Stomach (tissue), 4 donors: ENCODE measurements around the gene LRMDA.

Experiments
- CTCF ChIP-seq, 7 experiments: fragments of 450-650 bp in 4 of 7; fragments of 200-600 bp in 3 of 7; sonication (generic) in 3 of 7; IDR thresholded peaks; one replicate each; pipeline ENCODE4 v1.5.1; 2016 to 2019; ENCODE audit warnings: antibody characterized with exemption in 7 of 7, control low read depth in 2 of 7, mild to moderate bottlenecking in 1 of 7
- EP300 ChIP-seq: sonication (generic); formaldehyde crosslinking; IDR thresholded peaks from one replicate; pipeline ENCODE4 v1.6.1; 2017; ENCODE audit warnings: antibody characterized with exemption
- POLR2A ChIP-seq, 4 donors: fragments of 450-650 bp; IDR thresholded peaks; one replicate each; pipeline ENCODE4 v1.6.1; 2016; ENCODE audit warnings: antibody characterized with exemption in 4 of 4, control low read depth in 2 of 4, mild to moderate bottlenecking in 1 of 4, moderate library complexity in 1 of 4
- POLR2AphosphoS5 ChIP-seq, 3 donors: sonication (generic); formaldehyde crosslinking; IDR thresholded peaks; one replicate each; pipeline ENCODE4 v1.6.1; 2016; ENCODE audit warnings: antibody characterized with exemption in 3 of 3

- no peak for TF ChIP-seq CTCF (IDR thresholded peaks at IDR 0.05)
- no peak for TF ChIP-seq EP300
- no peak for TF ChIP-seq POLR2A (IDR thresholded peaks at IDR 0.05)
- TF ChIP-seq POLR2AphosphoS5 (IDR thresholded peaks at IDR 0.05) = no peak
Observed at GRCh38 chr10:76021398-76021797, 590.0 kb downstream of the LRMDA start.
